HG02798 (cell line): Measurements from ENCODE around the gene BICD1.
"Not testable (repeated sequence)": the region's sequence is repeated elsewhere in the genome, so short reads cannot be mapped to it uniquely, and the experiment has no call there.

Experiments used
- ATAC-seq: cut with Tn5 transposase; IDR thresholded peaks from one replicate; pipeline ENCODE4 v1.9.1; 2021; ENCODE audit warnings: mild to moderate bottlenecking; ENCODE audit not compliant: unreplicated experiment, poor library complexity

BICD1 gene

GRCh38 chr12:32270818-32271710 lies 164.4 kb downstream of the BICD1 start:
- no peak for ATAC-seq

GRCh38 chr12:32272465-32272864 lies 165.8 kb downstream of the BICD1 start:
- ATAC-seq, result peak; percentile 34

GRCh38 chr12:32273063-32273522 lies 166.4 kb downstream of the BICD1 start:
- ATAC-seq, result peak; percentile 64

DNA sequence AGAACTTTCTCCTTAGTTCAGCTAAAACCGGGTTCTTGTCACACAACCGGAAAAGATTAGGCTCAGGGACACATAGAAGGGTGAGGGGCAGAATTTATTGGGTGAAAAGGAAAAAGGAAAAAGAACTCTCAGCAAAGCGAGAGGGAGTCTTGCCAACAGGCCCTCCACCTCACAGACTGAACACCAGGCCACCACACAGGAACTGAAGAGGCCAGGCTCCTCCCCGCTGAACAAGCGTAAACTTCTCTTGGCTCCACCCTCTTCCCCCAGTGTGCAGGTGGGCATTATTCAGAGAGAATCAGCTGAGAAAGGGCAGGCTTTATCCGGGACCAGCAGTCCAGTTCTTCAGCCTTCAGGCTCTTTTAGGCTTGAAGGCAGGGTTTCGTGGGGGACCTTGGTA lies 167.1 kb downstream of the BICD1 start:
- ATAC-seq, result peak; percentile 92

DNA sequence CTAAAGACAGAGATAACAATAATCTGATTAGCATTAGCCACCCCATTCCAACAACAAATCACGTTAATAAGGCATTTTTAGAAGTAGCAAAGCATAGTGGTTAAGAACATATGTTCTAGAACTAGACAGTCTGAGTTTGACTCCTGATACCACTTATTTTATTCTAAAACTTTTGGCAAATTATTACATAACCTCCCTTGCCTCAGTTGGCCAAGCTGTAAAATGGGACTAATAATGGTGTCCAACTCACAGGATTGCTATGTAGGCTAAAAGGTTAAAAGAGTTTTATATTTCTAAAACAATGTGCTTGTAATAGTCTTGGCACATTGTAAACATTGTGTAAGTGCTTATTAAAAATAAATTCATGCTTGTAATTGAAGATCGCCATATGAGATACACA lies 168.0 kb downstream of the BICD1 start:
- ATAC-seq, result no peak

GRCh38 chr12:32275520-32275919 lies 168.9 kb downstream of the BICD1 start:
- ATAC-seq, result not testable (repeated sequence)

DNA sequence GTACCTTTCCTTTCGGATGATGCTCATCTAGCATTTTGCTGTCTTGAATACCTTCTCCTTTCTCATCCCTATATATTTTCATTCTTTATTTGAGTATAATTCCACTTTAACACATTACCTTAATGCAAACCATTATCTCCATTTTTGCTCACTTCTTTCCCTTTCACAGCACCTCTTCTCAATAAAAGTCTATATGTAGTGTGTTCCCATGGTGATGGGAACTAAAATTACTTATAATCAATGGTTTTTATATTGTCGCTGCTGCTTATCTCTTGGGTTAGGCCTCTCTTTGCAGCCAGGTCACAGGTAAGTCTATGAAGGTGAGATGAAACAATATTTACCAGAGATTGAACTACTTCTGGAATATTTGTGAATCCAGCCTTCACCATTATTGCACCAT lies 171.1 kb downstream of the BICD1 start:
- ATAC-seq, result no peak

- no peak for ATAC-seq
Observed at GRCh38 chr12:32281098-32281497, 174.5 kb downstream of the BICD1 start.

- ATAC-seq, result no peak
Observed at GRCh38 chr12:32284561-32284960, 177.9 kb downstream of the BICD1 start.

DNA sequence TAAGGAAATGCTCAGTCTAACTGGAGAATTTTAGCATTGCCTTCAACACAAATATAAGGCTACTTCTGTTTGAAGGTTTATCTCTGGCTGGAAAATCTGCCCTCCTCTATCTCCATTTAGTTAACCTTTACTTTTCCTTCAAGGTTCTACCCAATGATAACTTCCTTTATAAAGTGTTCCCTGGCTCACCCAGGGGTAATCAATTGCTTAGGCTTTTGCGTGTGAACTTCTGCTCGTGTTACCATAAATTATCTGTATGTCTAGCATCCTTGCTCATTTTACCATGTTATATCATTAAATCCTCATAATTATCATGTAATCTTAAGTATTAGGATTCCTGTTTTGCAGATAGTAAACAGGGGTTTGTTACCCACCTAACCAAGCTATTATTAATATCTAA lies 178.4 kb downstream of the BICD1 start:
- no peak for ATAC-seq

GRCh38 chr12:32285489-32285888 lies 178.8 kb downstream of the BICD1 start:
- ATAC-seq, result no peak

DNA sequence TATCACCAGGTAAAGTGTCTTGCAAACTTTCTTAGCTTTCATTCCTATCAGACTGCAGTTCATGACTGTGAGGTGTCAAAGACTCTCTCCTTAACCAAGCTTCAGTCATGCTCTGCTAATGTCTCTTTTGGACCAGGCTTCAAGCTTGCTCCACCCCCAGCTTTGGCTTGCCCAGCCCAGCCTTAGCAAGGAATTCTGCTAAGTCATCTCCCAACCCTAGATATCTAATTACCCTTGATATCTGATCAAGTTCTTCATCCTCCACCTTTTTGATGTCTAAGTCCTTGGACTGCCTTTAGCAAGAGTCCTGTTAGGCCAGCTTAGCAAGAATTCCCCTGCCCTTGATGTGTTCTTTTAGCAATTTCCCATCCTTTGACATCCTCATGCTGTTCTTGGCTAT lies 183.8 kb downstream of the BICD1 start:
- no peak for ATAC-seq

DNA sequence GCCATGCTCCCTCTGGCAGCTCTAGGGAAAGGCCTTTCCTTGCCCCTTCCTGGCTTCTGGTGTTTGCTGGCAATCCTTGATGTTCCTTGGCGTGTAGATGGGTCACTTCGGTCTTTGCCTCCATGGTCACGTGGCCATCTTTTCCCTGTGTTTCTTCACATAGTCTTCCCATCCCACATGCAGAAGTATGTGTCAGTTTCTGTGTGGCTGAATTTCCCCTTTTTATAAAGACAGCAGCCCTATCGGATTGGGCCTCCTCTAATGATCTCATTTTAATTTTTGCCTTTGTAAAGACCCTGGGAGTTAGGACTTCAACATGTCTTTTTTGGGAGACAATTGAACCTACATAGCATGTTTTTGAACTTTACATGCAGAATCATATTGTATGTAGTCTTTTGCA lies 185.5 kb downstream of the BICD1 start:
- no peak for ATAC-seq

- no peak for ATAC-seq
Observed at GRCh38 chr12:32293808-32294419, 187.3 kb downstream of the BICD1 start.

- no peak for ATAC-seq
Observed at GRCh38 chr12:32296567-32296966, 189.9 kb downstream of the BICD1 start.

DNA sequence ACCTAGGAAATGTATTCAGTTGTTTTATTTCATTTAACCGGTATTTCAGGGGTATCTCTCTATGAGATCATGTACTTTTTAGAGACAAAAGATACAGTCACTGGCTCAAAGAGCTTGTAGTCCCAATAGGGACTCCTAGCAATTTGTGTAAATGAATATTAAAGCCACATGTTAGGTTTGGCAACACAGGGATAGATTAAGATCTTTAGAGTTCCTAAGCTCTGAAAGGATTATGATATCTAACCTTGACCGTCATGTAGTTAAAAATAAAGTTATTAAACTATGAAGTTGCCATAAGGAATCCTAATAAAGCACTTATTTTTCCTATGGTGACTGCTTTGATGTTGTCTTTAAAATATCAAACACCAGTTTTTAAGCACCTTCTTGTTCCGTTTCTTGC lies 192.3 kb downstream of the BICD1 start:
- ATAC-seq, result no peak

- ATAC-seq, result no peak
Observed at GRCh38 chr12:32301216-32301615, 194.6 kb downstream of the BICD1 start.

- peak; percentile 95 for ATAC-seq
Observed at GRCh38 chr12:32302218-32303173, 195.8 kb downstream of the BICD1 start.

- no peak for ATAC-seq
Observed at GRCh38 chr12:32303174-32303549, 196.5 kb downstream of the BICD1 start.

DNA sequence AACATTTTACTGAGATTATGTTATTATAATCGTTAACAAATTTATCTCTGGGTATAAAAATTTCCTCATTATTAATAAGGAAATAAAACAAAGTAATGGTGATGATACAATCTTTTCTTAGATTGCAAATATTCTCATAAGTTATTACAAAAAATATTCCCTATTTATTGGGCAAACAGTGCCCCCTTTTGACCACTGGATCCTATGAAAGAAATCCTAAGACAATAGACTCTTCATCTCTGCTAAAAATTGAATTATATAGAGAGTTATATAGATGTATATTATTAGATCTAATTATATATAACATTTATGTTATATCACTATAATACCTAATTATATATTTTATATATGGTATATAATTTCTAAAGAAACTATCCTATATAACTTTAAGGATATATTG lies 198.5 kb downstream of the BICD1 start:
- ATAC-seq, result no peak

- no peak for ATAC-seq
Observed at GRCh38 chr12:32307326-32307725, 200.7 kb downstream of the BICD1 start.
